ENCODE data around the gene MNX1.

Gene MNX1

DNA sequence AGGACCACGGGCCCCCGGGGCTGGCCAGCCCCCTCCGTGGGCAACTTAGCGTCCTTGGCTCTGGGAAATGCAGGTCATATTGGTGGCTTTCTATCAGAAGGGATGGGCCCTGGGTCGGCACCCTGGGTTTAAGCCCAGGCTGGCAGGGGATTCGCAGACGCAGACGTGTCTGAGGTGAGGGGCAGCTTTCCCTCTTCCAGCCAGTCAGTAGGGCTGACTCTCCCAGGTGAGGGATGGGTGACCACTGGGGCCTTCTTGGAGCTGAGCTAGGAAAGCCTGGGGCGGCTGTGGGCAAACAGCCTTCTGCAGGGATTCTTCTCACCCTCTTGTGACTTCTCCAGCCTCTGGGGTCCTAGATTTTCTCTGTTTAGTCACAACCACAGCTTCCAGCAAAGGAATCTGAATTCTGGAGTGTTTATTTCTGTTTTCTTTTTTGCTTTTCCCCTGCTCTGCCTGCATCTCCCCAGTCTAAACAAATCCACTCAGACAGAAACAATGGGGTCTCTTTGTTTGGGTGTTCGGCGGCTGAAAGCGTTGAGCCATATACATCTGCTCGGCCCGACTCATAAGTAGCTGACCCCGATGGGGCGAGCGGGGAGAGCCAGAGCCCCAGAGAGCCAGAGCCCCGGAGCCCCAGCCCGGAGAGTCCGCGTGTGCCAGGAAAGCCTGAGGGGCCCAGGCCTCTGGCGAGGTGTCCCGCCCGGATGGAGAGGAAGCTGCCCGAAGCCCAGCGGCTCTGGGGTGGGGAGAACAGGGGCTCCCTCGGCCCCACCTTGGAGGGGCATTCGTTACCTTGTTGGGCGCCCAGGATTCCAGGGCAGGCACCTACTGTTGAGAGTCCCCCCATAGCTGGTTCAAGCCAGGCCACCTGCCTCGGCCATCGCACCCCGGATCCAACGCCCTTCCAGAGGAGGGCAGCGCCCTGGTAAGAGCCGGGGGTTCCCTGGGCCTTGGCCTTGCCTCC is 2.0 kb downstream of the MNX1 start:
- TF ChIP-seq CTCF (IDR thresholded peaks at IDR 0.05; ENCODE audit: low read depth, low read length), result no peak
- DNase-seq (ENCODE audit: extremely low read depth, low read depth), result no peak

GRCh38 chr7:157007470-157008066 is 2.9 kb downstream of the MNX1 start:
- no peak for TF ChIP-seq CTCF (IDR thresholded peaks at IDR 0.05; ENCODE audit: low read depth, low read length)
- DNase-seq (ENCODE audit: extremely low read depth, low read depth), result no peak

GRCh38 chr7:157006829-157007469 is 3.5 kb downstream of the MNX1 start:
- TF ChIP-seq CTCF (IDR thresholded peaks at IDR 0.05; ENCODE audit: low read depth, low read length), result no peak
- no peak for DNase-seq (ENCODE audit: extremely low read depth, low read depth)

- no peak for DNase-seq (ENCODE audit: extremely low read depth, low read depth)
- no peak for TF ChIP-seq CTCF (IDR thresholded peaks at IDR 0.05; ENCODE audit: low read depth, low read length)
These were observed 4.2 kb downstream of the MNX1 start for GRCh38 chr7:157006205-157006747.

DNA sequence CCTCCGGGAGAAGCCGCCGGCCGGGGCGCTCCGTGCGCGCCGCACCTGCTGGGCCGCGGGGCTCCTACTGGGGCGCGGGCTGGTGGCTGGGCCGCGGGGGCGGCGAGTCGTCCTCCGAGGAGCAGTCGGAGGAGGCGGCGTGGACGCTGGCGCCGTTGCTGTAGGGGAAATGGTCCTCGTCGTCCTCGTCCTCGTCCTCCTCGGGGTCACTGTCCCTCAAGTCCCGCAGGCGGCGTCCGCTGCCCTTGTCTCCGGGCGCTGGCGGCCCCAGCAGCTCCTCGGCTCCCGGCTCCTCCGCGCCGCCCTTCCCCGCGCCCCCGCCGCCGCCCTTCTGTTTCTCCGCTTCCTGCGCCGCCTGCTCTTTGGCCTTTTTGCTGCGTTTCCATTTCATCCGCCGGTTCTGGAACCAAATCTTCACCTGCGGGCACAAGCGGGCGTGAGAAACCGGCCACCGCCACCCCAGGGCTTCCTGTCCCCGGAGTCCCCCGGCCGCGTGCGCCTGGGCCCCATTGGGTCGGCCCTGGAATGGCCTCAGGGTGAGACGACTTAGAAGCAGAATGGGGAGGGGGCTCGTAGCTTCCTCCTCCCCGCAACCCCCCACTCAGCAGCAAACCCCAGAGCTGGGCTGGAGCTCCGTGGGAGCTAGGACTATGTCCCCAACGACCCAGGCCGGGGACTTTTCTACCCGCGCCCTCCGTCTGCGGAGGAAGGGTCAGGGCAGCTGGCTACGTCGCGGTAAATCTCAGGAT is 4.8 kb downstream of the MNX1 start:
- no peak for DNase-seq (ENCODE audit: extremely low read depth, low read depth)
- TF ChIP-seq CTCF (IDR thresholded peaks at IDR 0.05; ENCODE audit: low read depth, low read length), result no peak

DNA sequence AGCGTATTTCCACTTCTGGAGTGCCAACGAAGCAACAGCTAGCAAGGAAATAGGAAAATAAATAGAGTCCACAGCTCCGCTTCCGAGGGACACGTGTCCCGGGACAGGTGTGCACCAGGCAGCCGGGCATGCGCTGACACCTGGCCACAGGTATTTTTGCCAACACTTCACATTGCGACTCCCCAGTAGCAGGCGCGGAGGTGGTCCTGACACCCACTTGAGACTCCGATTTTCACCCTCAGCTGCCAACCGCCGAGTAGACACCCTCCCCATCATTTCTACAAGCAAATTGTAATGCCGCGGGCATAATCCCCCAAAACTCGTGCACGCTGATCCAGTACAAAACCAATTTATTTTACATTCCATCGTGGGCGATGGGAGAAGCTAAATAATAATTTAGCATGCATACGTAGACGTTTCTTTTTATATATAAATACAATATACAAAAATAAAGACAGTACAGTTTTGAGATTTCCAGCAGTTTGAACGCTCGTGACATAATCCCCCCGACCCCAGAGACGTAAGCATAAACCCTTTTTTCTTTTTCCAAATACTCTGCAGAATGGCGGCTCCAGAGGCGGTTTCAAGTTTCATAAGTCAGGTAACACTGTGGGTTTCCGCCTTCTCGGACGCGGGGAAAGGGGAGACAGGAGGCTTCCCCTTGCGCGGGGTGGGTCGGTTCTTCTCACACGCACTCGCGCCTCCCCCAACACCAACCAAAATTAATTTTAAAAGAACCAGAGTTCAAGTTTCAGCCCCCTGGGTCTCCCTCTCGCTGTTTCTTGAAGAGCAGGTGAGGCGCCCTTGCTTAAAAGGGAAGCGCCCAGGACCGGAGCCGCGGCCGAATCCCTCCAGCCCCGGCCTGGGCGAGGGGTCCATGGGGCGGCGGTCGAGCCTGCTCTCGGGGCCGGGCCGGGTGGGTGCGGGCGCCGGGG is 5.7 kb downstream of the MNX1 start:
- no peak for DNase-seq (ENCODE audit: extremely low read depth, low read depth)

More for the DNA sequence above, 5.7 kb downstream of the MNX1 start:
- no peak for TF ChIP-seq CTCF (IDR thresholded peaks at IDR 0.05; ENCODE audit: low read depth, low read length)

All from AG09319 (cell line).